ENCODE data around the gene CD151. TPM values are rescaled to one million over a fixed set of nuclear protein-coding genes. Genes with fewer than 3 reads are reported as not detected.

Gene CD151
- total and polyA plus RNA-seq, 3 experiments from 2014 or later: 19.6 to 65.5 (median 61.2) TPM

- POLR2A ChIA-PET: interaction anchor here (0.6 to 2.0 kb wide), 9 partner anchors 10 to 601 kb away, joined by 3 to 38 read pairs (median 3); partner anchors contain the start of genes BET1L, CD151, HRAS and PNPLA2
- Mint-ChIP-seq H3K27me3 (no peaks in the 10 kb centered on the region), H3K9me3 (no peaks in the 10 kb centered on the region), H3K4me3 (peak overlapping the region; percentile 94 to 100 (median 95)), H3K36me3 (peaks cover 0 to 35% (median 2%) of the 10 kb centered on the region in 3 donors), H3K27ac (peak overlapping the region; percentile 92 to 100 (median 98)), H3K4me1 (peaks cover 33 to 59% (median 34%) of the 10 kb centered on the region in 3 donors)
- H3K4me1 ChIP-seq (ENCODE audit: insufficient read depth, low read length): peaks cover 35% of the 10 kb centered on the region
- CTCF ChIA-PET: interaction anchor here (1.4 to 1.6 kb wide), 2 partner anchors 11 to 14 kb away, joined by 4 to 5 read pairs; no protein-coding TSS in a partner anchor
- peak overlapping the region; percentile 92 for H3K27ac ChIP-seq (ENCODE audit: low read depth, low read length)
- peak in 3 of 5 donors; percentile 50 to 75 (median 51) for DNase-seq
- peaks cover 20% of the 10 kb centered on the region for H3K36me3 ChIP-seq (ENCODE audit: insufficient read depth, low read length)
- no peaks in the 10 kb centered on the region for H3K9me3 ChIP-seq (ENCODE audit: low read length)
- H3K27me3 ChIP-seq (ENCODE audit: insufficient read depth, low read length, poor library complexity, severe bottlenecking): no peaks in the 10 kb centered on the region
- peak overlapping the region; percentile 100 for H3K4me3 ChIP-seq (ENCODE audit: low read length)
These were observed 24.1 kb upstream of the CD151 start for GRCh38 chr11:808427-809286.

- H3K36me3 ChIP-seq (ENCODE audit: insufficient read depth, low read length): peaks cover 20% of the 10 kb centered on the region
- H3K27me3 ChIP-seq (ENCODE audit: insufficient read depth, low read length, poor library complexity, severe bottlenecking): no peaks in the 10 kb centered on the region
- CTCF ChIA-PET: interaction anchor here (1.4 to 1.6 kb wide), 2 partner anchors 10 to 13 kb away, joined by 4 to 5 read pairs; no protein-coding TSS in a partner anchor
- Mint-ChIP-seq H3K9me3 (no peaks in the 10 kb centered on the region), H3K27me3 (no peaks in the 10 kb centered on the region), H3K36me3 (peaks cover 0 to 38% (median 2%) of the 10 kb centered on the region in 3 donors), H3K4me1 (peaks cover 33 to 51% (median 34%) of the 10 kb centered on the region in 3 donors), H3K27ac (peak within 1 kb of the TSS; percentile 97 to 100 (median 98)), H3K4me3 (peak within 1 kb of the TSS; percentile 94 to 100 (median 95))
- POLR2A ChIA-PET: interaction anchor here (0.6 to 2.0 kb wide), 10 partner anchors 10 to 602 kb away, joined by 3 to 38 read pairs (median 4); partner anchors contain the start of genes BET1L, CD151, HRAS and PNPLA2
- peak within 1 kb of the TSS; percentile 92 for H3K27ac ChIP-seq (ENCODE audit: low read depth, low read length)
- peaks cover 27% of the 10 kb centered on the region for H3K4me1 ChIP-seq (ENCODE audit: insufficient read depth, low read length)
- DNase-seq: peak; percentile 95 to 98 (median 97)
- no peaks in the 10 kb centered on the region for H3K9me3 ChIP-seq (ENCODE audit: low read length)
- H3K4me3 ChIP-seq (ENCODE audit: low read length): peak within 1 kb of the TSS; percentile 100
These were observed 23.3 kb upstream of the CD151 start, which contains the start of gene RPLP2 for GRCh38 chr11:809287-810039. TSS of gene RPLP2 (plus strand) at chr11:809967. CDS start at chr11:810235, 268 bp downstream.

- DNase-seq: no peak
- peaks cover 33 to 49% (median 34%) of the 10 kb centered on the region in 3 donors for H3K4me1 Mint-ChIP-seq
- no peaks in the 10 kb centered on the region for H3K9me3 Mint-ChIP-seq
- H3K27me3 ChIP-seq (ENCODE audit: insufficient read depth, low read length, poor library complexity, severe bottlenecking): no peaks in the 10 kb centered on the region
- ChIA-PET POLR2A (interaction anchor here (0.6 to 2.0 kb wide), 11 partner anchors 9 to 304 kb away, joined by 3 to 38 read pairs (median 5); partner anchors contain the start of genes CD151, HRAS, PNPLA2 and TSPAN4), CTCF (interaction anchor here (0.8 kb wide), 1 partner anchor 9 kb away, joined by 3 read pairs; the partner anchor contains the start of gene PNPLA2)
- H3K9me3 ChIP-seq (ENCODE audit: low read length): no peaks in the 10 kb centered on the region
- peak overlapping the region; percentile 94 to 100 (median 95) for H3K4me3 Mint-ChIP-seq
- H3K36me3 ChIP-seq (ENCODE audit: insufficient read depth, low read length): peaks cover 20% of the 10 kb centered on the region
- no peaks in the 10 kb centered on the region for H3K27me3 Mint-ChIP-seq
- peak overlapping the region; percentile 92 for H3K27ac ChIP-seq (ENCODE audit: low read depth, low read length)
- peaks cover 26% of the 10 kb centered on the region for H3K4me1 ChIP-seq (ENCODE audit: insufficient read depth, low read length)
- peak overlapping the region; percentile 100 for H3K4me3 ChIP-seq (ENCODE audit: low read length)
- H3K27ac Mint-ChIP-seq: peak overlapping the region; percentile 97 to 100 (median 98)
- peaks cover 0 to 38% (median 2%) of the 10 kb centered on the region in 3 donors for H3K36me3 Mint-ChIP-seq
These were observed 22.6 kb upstream of the CD151 start for GRCh38 chr11:810040-810567.

GRCh38 chr11:811446-812245, 21.1 kb upstream of the CD151 start:
- H3K27ac Mint-ChIP-seq: peak overlapping the region; percentile 61 to 100 (median 92)
- H3K27ac ChIP-seq (ENCODE audit: low read depth, low read length): peak overlapping the region; percentile 92
- no peaks in the 10 kb centered on the region for H3K9me3 Mint-ChIP-seq
- POLR2A ChIA-PET: interaction anchor here (1.8 kb wide), 1 partner anchor 8 kb away, joined by 25 read pairs; the partner anchor contains the start of gene PNPLA2
- peaks cover 30 to 44% (median 34%) of the 10 kb centered on the region in 3 donors for H3K4me1 Mint-ChIP-seq
- no peak overlapping the region for H3K4me3 ChIP-seq (ENCODE audit: low read length)
- peaks cover 20% of the 10 kb centered on the region for H3K36me3 ChIP-seq (ENCODE audit: insufficient read depth, low read length)
- H3K27me3 Mint-ChIP-seq: no peaks in the 10 kb centered on the region
- no peaks in the 10 kb centered on the region for H3K27me3 ChIP-seq (ENCODE audit: insufficient read depth, low read length, poor library complexity, severe bottlenecking)
- peak overlapping the region; percentile 84 to 100 (median 95) for H3K4me3 Mint-ChIP-seq
- peaks cover 0 to 38% (median 2%) of the 10 kb centered on the region in 3 donors for H3K36me3 Mint-ChIP-seq
- peaks cover 26% of the 10 kb centered on the region for H3K4me1 ChIP-seq (ENCODE audit: insufficient read depth, low read length)
- CTCF ChIA-PET: interaction anchor here (0.9 to 1.3 kb wide), 3 partner anchors 11 to 23 kb away, joined by 3 read pairs; no protein-coding TSS in a partner anchor
- no peaks in the 10 kb centered on the region for H3K9me3 ChIP-seq (ENCODE audit: low read length)
- no peak for DNase-seq

GRCh38 chr11:812390-812789, 20.4 kb upstream of the CD151 start:
- Mint-ChIP-seq H3K4me1 (peaks cover 30 to 44% (median 34%) of the 10 kb centered on the region in 3 donors), H3K27ac (peak overlapping the region in 5 of 8 donors; percentile 63 to 100 (median 84)), H3K4me3 (peak overlapping the region in 3 of 7 donors; percentile 24 to 100 (median 52)), H3K9me3 (no peaks in the 10 kb centered on the region), H3K36me3 (peaks cover 0 to 38% (median 2%) of the 10 kb centered on the region in 3 donors), H3K27me3 (no peaks in the 10 kb centered on the region)
- H3K27ac ChIP-seq (ENCODE audit: low read depth, low read length): no peak overlapping the region
- CTCF ChIA-PET: interaction anchor here (1.0 kb wide), 1 partner anchor 16 kb away, joined by 3 read pairs; no protein-coding TSS in a partner anchor
- peaks cover 26% of the 10 kb centered on the region for H3K4me1 ChIP-seq (ENCODE audit: insufficient read depth, low read length)
- no peaks in the 10 kb centered on the region for H3K27me3 ChIP-seq (ENCODE audit: insufficient read depth, low read length, poor library complexity, severe bottlenecking)
- H3K36me3 ChIP-seq (ENCODE audit: insufficient read depth, low read length): peaks cover 20% of the 10 kb centered on the region
- DNase-seq: no peak
- H3K4me3 ChIP-seq (ENCODE audit: low read length): no peak overlapping the region
- H3K9me3 ChIP-seq (ENCODE audit: low read length): no peaks in the 10 kb centered on the region
- POLR2A ChIA-PET: no interaction called here

- peaks cover 26% of the 10 kb centered on the region for H3K4me1 ChIP-seq (ENCODE audit: insufficient read depth, low read length)
- H3K4me1 Mint-ChIP-seq: peaks cover 26 to 40% (median 30%) of the 10 kb centered on the region in 3 donors
- POLR2A ChIA-PET: no interaction called here
- H3K9me3 Mint-ChIP-seq: no peaks in the 10 kb centered on the region
- H3K4me3 ChIP-seq (ENCODE audit: low read length): no peak overlapping the region
- peak overlapping the region in 3 of 8 donors; percentile 43 to 100 (median 84) for H3K27ac Mint-ChIP-seq
- H3K27me3 Mint-ChIP-seq: no peaks in the 10 kb centered on the region
- CTCF ChIA-PET: no interaction called here
- no peak for DNase-seq
- H3K27me3 ChIP-seq (ENCODE audit: insufficient read depth, low read length, poor library complexity, severe bottlenecking): no peaks in the 10 kb centered on the region
- peaks cover 20% of the 10 kb centered on the region for H3K36me3 ChIP-seq (ENCODE audit: insufficient read depth, low read length)
- peak overlapping the region in 1 of 7 donors; percentile 100 for H3K4me3 Mint-ChIP-seq
- H3K27ac ChIP-seq (ENCODE audit: low read depth, low read length): no peak overlapping the region
- peaks cover 0 to 38% (median 2%) of the 10 kb centered on the region in 3 donors for H3K36me3 Mint-ChIP-seq
- H3K9me3 ChIP-seq (ENCODE audit: low read length): no peaks in the 10 kb centered on the region
These were observed 19.7 kb upstream of the CD151 start for GRCh38 chr11:813072-813455.
